Immature natural killer cell (primary cell): Measurements from ENCODE around the gene GPR4. TPM values are rescaled to one million over a fixed set of nuclear protein-coding genes. Genes with fewer than 3 reads are reported as not detected.

ENCODE experiments used
- DNase-seq, 3 donors: peaks; one replicate each; pipeline ENCODE4 v3.0.0; 2022; ENCODE audit warnings: mixed read lengths in 1 of 3
- H3K27ac Mint-ChIP-seq, 6 donors: one replicate each; pipeline ENCODE4 v1.8.0; 2020; ENCODE audit warnings: mixed read lengths in 6 of 6, mild to moderate bottlenecking in 5 of 6, inconsistent platforms in 4 of 6, moderate library complexity in 3 of 6
- H3K27me3 Mint-ChIP-seq, 3 donors: one replicate each; pipeline ENCODE4 v1.8.0; 2020 to 2021; ENCODE audit warnings: low read depth in 3 of 3, mild to moderate bottlenecking in 3 of 3, mixed read lengths in 3 of 3, moderate library complexity in 3 of 3, inconsistent platforms in 1 of 3
- H3K36me3 Mint-ChIP-seq, 3 donors: one replicate each; pipeline ENCODE4 v1.8.0; 2020; ENCODE audit warnings: mixed read lengths in 3 of 3, inconsistent platforms in 2 of 3, mild to moderate bottlenecking in 2 of 3
- H3K4me1 Mint-ChIP-seq, 2 donors: one replicate each; pipeline ENCODE4 v1.8.0; 2020; ENCODE audit warnings: inconsistent platforms in 2 of 2, mild to moderate bottlenecking in 2 of 2, mixed read lengths in 2 of 2, moderate library complexity in 1 of 2
- H3K4me3 Mint-ChIP-seq, 5 donors: one replicate each; pipeline ENCODE4 v1.8.0; 2020; ENCODE audit warnings: mild to moderate bottlenecking in 5 of 5, mixed read lengths in 5 of 5, inconsistent platforms in 3 of 5, moderate library complexity in 3 of 5
- H3K9me3 Mint-ChIP-seq, 6 donors: one replicate each; pipeline ENCODE4 v1.8.0; 2020; ENCODE audit warnings: mild to moderate bottlenecking in 6 of 6, mixed read lengths in 6 of 6, inconsistent platforms in 4 of 6, moderate library complexity in 3 of 6
- polyA plus RNA-seq, 3 donors: library from polyadenylated mRNA; unstranded; fragments of 300-500 nt; fragmentation: Illumina TruSeq; gene quantifications; one replicate each; pipeline ENCODE4 v1.2.3, GENCODE V29; 2021

GPR4 gene
- polyA plus RNA-seq, 3 donors from 2014 or later: not detected

DNA sequence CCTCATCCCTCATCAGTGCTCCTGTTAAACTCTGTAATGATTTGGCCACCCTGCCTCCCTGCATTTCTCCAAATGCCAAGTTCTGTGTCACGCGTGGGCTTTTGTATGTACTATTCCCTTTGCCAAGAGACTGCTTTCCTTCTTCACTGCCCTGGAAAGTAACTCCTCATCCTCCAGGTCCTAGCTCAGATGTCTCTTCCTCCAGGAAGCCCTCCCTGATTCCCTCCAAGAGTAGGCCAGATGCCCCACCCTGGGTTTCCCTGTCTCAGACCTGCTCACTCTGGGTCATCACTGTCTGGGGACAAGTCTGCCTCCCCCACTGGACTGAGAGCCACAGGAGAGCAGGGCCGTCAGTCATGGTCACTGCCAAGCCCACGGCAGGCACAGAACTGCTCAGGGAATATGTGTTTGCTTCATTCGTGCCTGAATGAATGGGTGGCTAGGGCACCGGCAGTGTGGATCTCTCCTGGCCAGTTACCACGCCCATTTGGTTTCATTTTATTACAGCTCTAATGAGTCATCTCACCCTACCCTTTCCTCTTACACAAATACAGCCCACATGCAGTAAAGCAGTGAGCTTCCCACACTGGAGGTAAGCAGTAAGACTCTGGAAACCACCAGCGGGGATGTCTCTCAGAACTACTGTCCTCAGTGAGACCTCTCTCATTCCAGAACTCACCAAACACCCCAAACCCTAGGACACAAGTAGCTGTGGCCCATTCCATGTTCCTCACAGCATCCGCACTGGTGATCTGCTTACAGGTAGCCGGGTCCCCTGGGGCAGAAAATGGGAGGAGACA is 12.1 kb upstream of the GPR4 start:
- Mint-ChIP-seq H3K9me3 (no peaks in the 10 kb centered on the region), H3K27ac (peak overlapping the region; percentile 49 to 94 (median 66)), H3K4me3 (peak overlapping the region in 3 of 5 donors; percentile 39 to 67 (median 56)), H3K4me1 (peaks cover 9 to 12% of the 10 kb centered on the region in 2 donors), H3K36me3 (peaks cover 18 to 35% (median 20%) of the 10 kb centered on the region in 3 donors), H3K27me3 (peaks cover 0 to 4% (median 2%) of the 10 kb centered on the region in 3 donors)
- DNase-seq: peak in 1 of 3 donors; percentile 42

DNA sequence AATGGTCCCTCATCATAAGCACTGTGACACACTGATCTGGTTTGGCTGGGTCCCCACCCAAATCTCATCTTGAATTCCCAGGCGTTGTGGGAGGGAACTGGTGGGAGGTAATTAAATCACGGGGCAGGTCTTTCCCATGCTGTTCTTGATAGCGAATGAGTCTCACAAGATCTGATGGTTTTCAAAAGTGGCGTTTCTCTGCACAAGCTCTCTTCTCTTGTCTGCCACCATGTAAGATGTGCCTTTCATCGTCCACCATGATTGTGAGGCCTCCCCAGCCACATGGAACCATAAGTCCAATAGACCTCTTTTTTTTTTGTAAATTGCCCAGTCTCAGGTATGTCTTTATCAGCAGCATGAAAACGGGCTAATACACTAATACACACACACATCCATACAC is 6.9 kb upstream of the GPR4 start:
- Mint-ChIP-seq H3K36me3 (peaks cover 15 to 31% (median 16%) of the 10 kb centered on the region in 3 donors), H3K4me3 (no peak overlapping the region), H3K27ac (peak overlapping the region in 4 of 6 donors; percentile 20 to 79 (median 58))

GRCh38 chr19:45607071-45608029 is 5.3 kb upstream of the GPR4 start:
- no peaks in the 10 kb centered on the region for H3K9me3 Mint-ChIP-seq
- H3K27me3 Mint-ChIP-seq: peaks cover 1 to 11% (median 4%) of the 10 kb centered on the region in 3 donors
- peak; percentile 43 to 48 (median 47) for DNase-seq
- H3K4me3 Mint-ChIP-seq: peak overlapping the region in 3 of 5 donors; percentile 53 to 63 (median 59)
- H3K36me3 Mint-ChIP-seq: peaks cover 10 to 23% (median 12%) of the 10 kb centered on the region in 3 donors
- peaks cover 7 to 9% of the 10 kb centered on the region in 2 donors for H3K4me1 Mint-ChIP-seq
- peak overlapping the region in 5 of 6 donors; percentile 54 to 93 (median 89) for H3K27ac Mint-ChIP-seq

More for the DNA sequence above, 6.9 kb upstream of the GPR4 start:
- Mint-ChIP-seq H3K4me1 (peaks cover 8 to 11% of the 10 kb centered on the region in 2 donors), H3K9me3 (no peaks in the 10 kb centered on the region), H3K27me3 (peaks cover 0 to 3% (median 1%) of the 10 kb centered on the region in 3 donors)
- no peak for DNase-seq

DNA sequence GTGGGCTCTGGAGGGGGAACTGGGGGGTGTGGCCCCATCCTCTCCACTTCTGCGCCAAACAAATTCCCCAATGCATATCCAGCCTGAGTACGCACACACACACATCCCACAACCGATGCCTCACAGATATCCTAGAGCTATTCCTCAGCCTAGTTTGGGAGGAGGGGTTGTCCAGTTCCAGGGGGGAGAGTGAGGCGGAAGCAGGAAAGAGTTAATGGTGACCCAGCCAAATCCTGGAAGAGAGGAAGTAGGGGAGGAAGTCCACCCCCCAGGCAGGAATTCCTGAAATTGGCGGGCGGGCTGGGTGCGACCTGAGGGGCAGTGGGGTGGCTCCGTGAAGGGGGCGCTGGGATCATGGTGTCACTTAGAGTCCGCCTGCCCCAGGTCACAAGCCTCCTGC is 897 bp downstream of the GPR4 start:
- Mint-ChIP-seq H3K4me1 (peaks cover 15% of the 10 kb centered on the region in 2 donors), H3K9me3 (peaks cover 0 to 1% (median 0%) of the 10 kb centered on the region in 6 donors), H3K36me3 (peaks cover 0 to 6% (median 5%) of the 10 kb centered on the region in 3 donors), H3K4me3 (peak overlapping the region in 1 of 5 donors; percentile 65), H3K27ac (peak overlapping the region in 2 of 6 donors; percentile 59 to 67), H3K27me3 (peaks cover 16 to 55% (median 23%) of the 10 kb centered on the region in 3 donors)
- no peak for DNase-seq

DNA sequence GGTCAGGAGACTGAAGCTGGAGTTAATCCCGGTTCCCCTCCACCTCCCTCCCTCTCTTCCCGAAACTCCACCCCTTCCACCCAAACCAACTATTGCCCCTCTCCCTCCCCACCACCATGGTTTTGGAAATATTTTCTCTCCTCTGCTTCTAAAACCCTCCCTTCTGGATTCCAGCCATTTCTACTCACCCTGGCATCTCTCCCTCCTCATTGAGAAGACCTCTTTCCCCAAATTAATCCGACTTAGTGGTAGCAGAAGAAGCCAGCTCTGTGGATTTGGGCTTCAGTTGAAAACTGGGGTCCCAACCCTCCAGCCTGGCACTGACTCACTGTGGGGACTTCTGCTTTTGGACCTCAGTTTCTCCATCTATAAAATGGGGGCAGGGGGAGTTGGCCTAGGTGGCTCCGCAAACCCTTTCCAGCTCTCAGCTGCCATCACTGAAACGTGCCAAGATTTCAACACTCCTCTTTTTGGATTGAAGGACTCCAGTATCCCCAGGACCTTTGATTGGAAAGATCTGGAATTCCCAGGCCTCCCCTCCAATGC is 1.6 kb downstream of the GPR4 start:
- peaks cover 0 to 1% (median 0%) of the 10 kb centered on the region in 6 donors for H3K9me3 Mint-ChIP-seq
- H3K27ac Mint-ChIP-seq: peak overlapping the region in 1 of 6 donors; percentile 33

GRCh38 chr19:45599286-45599685 is 2.7 kb downstream of the GPR4 start:
- peaks cover 0 to 1% (median 0%) of the 10 kb centered on the region in 6 donors for H3K9me3 Mint-ChIP-seq
- peaks cover 16 to 55% (median 23%) of the 10 kb centered on the region in 3 donors for H3K27me3 Mint-ChIP-seq
- no peak for DNase-seq
- H3K4me3 Mint-ChIP-seq: no peak overlapping the region
- peaks cover 15% of the 10 kb centered on the region in 2 donors for H3K4me1 Mint-ChIP-seq
- H3K36me3 Mint-ChIP-seq: peaks cover 0 to 6% (median 5%) of the 10 kb centered on the region in 3 donors
- H3K27ac Mint-ChIP-seq: no peak overlapping the region

More for the DNA sequence above, 1.6 kb downstream of the GPR4 start:
- Mint-ChIP-seq H3K36me3 (peaks cover 0 to 6% (median 5%) of the 10 kb centered on the region in 3 donors), H3K27me3 (peaks cover 16 to 55% (median 23%) of the 10 kb centered on the region in 3 donors), H3K4me1 (peaks cover 15% of the 10 kb centered on the region in 2 donors), H3K4me3 (no peak overlapping the region)
- DNase-seq: no peak

DNA sequence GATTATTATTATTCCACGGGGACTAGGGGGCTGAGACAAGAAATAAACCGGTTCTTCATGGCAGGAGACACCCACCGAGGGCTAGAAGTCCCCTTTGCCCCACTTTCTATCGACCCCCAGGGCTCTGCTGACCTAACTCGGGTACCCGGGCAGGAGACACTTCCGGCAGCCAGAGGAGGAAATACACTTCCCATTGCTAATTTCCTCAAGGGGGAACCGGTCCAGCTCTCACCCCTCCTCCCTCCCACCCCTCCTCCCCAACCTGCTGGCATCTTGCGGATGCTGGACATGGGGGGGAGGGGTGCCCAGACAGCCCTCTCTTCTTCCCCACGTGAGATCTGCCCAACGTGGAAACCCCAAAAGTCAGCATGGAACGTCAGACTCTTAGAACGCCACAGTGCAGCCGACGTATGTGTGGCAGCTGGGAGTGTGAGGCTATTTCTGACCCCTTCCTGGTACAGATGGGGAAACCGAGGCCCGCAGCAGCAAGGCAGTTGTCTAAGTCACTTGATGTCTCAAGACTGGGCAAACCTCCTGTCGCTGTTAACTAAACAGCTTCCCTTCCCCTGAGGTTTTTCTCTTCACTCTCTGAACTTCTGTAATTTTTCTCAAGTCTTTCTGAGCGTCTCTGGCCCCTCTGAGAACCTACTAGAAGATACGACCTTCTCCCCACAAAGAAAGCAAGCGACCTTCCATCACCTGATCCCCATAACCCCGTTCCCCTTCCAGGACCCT is 3.6 kb downstream of the GPR4 start:
- no peak for DNase-seq
- peaks cover 16 to 53% (median 22%) of the 10 kb centered on the region in 3 donors for H3K27me3 Mint-ChIP-seq
- H3K27ac Mint-ChIP-seq: no peak overlapping the region
- H3K4me3 Mint-ChIP-seq: peak overlapping the region in 1 of 5 donors; percentile 46
- peaks cover 15% of the 10 kb centered on the region in 2 donors for H3K4me1 Mint-ChIP-seq
- peaks cover 0 to 1% (median 0%) of the 10 kb centered on the region in 6 donors for H3K9me3 Mint-ChIP-seq
- H3K36me3 Mint-ChIP-seq: peaks cover 0 to 6% (median 5%) of the 10 kb centered on the region in 3 donors

GRCh38 chr19:45597425-45598111 is 4.4 kb downstream of the GPR4 start:
- no peak for DNase-seq
- Mint-ChIP-seq H3K27ac (peak overlapping the region in 1 of 6 donors; percentile 37), H3K9me3 (peaks cover 0 to 1% (median 0%) of the 10 kb centered on the region in 6 donors), H3K4me1 (peaks cover 14 to 15% of the 10 kb centered on the region in 2 donors), H3K4me3 (no peak overlapping the region), H3K27me3 (peaks cover 16 to 47% (median 20%) of the 10 kb centered on the region in 3 donors), H3K36me3 (peaks cover 0 to 6% (median 5%) of the 10 kb centered on the region in 3 donors)

- Mint-ChIP-seq H3K36me3 (no peaks in the 10 kb centered on the region), H3K27me3 (peaks cover 12 to 49% (median 17%) of the 10 kb centered on the region in 3 donors), H3K4me3 (no peak overlapping the region), H3K4me1 (peaks cover 7% of the 10 kb centered on the region in 2 donors), H3K27ac (no peak overlapping the region), H3K9me3 (peaks cover 0 to 1% (median 0%) of the 10 kb centered on the region in 6 donors)
- DNase-seq: no peak
These were observed 6.2 kb downstream of the GPR4 start for GRCh38 chr19:45595814-45596213.

DNA sequence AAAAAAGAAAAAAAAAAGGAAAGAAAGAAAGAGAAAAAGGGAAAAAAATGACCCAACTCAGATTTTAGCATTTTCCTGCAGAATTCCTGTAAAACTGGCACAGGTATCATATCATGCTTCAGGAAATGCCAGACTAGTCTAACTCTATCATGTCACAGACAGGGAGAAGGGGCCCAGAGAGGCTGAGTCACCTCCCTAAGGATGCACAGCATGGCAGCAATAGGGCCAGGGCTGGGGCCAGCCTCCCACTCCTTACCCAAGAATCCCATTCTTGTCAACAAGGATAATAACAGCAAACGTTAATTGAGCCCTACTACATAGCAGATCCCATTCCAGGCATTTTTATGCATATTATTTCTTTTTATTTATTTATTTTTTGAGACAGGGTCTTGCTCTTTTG is 8.5 kb downstream of the GPR4 start:
- Mint-ChIP-seq H3K36me3 (no peaks in the 10 kb centered on the region), H3K4me1 (peaks cover 2 to 3% of the 10 kb centered on the region in 2 donors), H3K27me3 (peaks cover 7 to 32% (median 8%) of the 10 kb centered on the region in 3 donors), H3K27ac (no peak overlapping the region), H3K4me3 (no peak overlapping the region), H3K9me3 (peaks cover 0 to 1% (median 0%) of the 10 kb centered on the region in 6 donors)
- DNase-seq: no peak

DNA sequence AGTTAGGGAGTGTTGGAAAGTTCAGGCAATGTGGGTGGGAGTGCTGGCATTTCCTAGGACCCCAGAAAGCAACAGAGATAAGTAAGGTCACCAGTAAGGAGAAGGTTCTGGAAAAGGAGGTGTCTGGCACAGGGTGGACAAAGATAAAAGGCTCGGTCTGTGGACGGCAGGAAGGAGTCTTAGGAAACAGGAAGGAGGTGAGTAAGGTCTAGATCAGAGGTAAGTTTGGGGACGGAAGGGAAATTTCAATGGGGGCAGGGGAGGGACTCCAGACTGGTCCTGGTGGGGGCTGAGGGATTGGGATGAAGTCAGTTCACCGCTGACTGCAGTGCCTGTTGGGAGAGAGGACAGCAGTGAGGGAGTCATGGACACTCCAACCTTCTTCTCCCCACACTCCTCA is 9.6 kb downstream of the GPR4 start:
- Mint-ChIP-seq H3K27me3 (peaks cover 7 to 24% (median 8%) of the 10 kb centered on the region in 3 donors), H3K9me3 (peaks cover 0 to 1% (median 0%) of the 10 kb centered on the region in 6 donors), H3K36me3 (no peaks in the 10 kb centered on the region), H3K4me3 (no peak overlapping the region), H3K27ac (no peak overlapping the region), H3K4me1 (no peaks in the 10 kb centered on the region)
- DNase-seq: no peak

DNA sequence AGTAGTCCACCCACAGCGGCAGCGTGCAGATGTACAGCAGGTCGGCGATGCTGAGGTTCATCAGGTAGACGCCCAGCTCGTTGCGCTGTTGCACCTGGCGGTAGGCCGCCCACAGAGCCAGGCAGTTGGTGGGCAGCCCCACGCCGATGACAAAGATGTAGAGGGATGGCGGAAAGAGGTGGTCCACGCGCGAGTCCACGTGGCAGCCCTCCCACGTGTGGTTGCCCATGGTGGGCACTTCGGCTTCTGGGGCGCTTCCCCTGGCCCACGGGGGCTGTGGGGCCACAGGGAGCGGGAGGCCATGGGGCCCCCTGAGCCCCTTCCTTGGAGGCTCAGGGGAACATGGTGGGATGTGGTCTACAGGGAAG is 10.4 kb downstream of the GPR4 start:
- no peak overlapping the region for H3K27ac Mint-ChIP-seq
- no peaks in the 10 kb centered on the region for H3K36me3 Mint-ChIP-seq
- no peak for DNase-seq
- H3K4me3 Mint-ChIP-seq: no peak overlapping the region
- peaks cover 4 to 18% (median 7%) of the 10 kb centered on the region in 3 donors for H3K27me3 Mint-ChIP-seq
- H3K9me3 Mint-ChIP-seq: peaks cover 0 to 1% (median 0%) of the 10 kb centered on the region in 6 donors
- H3K4me1 Mint-ChIP-seq: no peaks in the 10 kb centered on the region
